ENCODE data around the gene MRPL49.

Gene MRPL49

GRCh38 chr11:65132238-65132987 is 10.3 kb downstream of the MRPL49 start:
- TF ChIP-seq CTCF (IDR thresholded peaks at IDR 0.05; ENCODE audit: low read depth, low read length) = no peak

GRCh38 chr11:65132988-65133700 is 11.0 kb downstream of the MRPL49 start:
- TF ChIP-seq CTCF (IDR thresholded peaks at IDR 0.05; ENCODE audit: low read depth, low read length) = no peak
- peak overlapping the region; percentile 97 for H3K4me3 ChIP-seq (ENCODE audit: low read depth, low read length)

More at GRCh38 chr11:65132238-65132987, 10.3 kb downstream of the MRPL49 start:
- no peak overlapping the region for H3K4me3 ChIP-seq (ENCODE audit: low read depth, low read length)

GRCh38 chr11:65133724-65134123 is 11.6 kb downstream of the MRPL49 start:
- peak overlapping the region; percentile 97 for H3K4me3 ChIP-seq (ENCODE audit: low read depth, low read length)
- TF ChIP-seq CTCF (IDR thresholded peaks at IDR 0.05; ENCODE audit: low read depth, low read length) = no peak

- TF ChIP-seq CTCF (IDR thresholded peaks at IDR 0.05; ENCODE audit: low read depth, low read length) = no peak
- H3K4me3 ChIP-seq (ENCODE audit: low read depth, low read length) = peak within 1 kb of the TSS; percentile 97
Measured at GRCh38 chr11:65134240-65134951, 12.3 kb downstream of the MRPL49 start, which contains the start of gene SYVN1. Gene SYVN1, minus strand, starts transcription at chr11:65134519. Its CDS starts 918 bp downstream, at chr11:65133601.

- peak overlapping the region; percentile 97 for H3K4me3 ChIP-seq (ENCODE audit: low read depth, low read length)
- no peak for TF ChIP-seq CTCF (IDR thresholded peaks at IDR 0.05; ENCODE audit: low read depth, low read length)
Measured at GRCh38 chr11:65134952-65135632, 13.0 kb downstream of the MRPL49 start.

- no peak for TF ChIP-seq CTCF (IDR thresholded peaks at IDR 0.05; ENCODE audit: low read depth, low read length)
- peak overlapping the region; percentile 97 for H3K4me3 ChIP-seq (ENCODE audit: low read depth, low read length)
Measured at GRCh38 chr11:65135633-65136145, 13.6 kb downstream of the MRPL49 start.

Data from WI38 (cell line).